ENCODE data around the gene UAP1L1. TPM values are rescaled to one million over a fixed set of nuclear protein-coding genes. Genes with fewer than 3 reads are reported as not detected.

Gene UAP1L1
- total RNA-seq, 6 donors from 2014 or later = 10.5 to 69.1 (median 34.0) TPM

DNA sequence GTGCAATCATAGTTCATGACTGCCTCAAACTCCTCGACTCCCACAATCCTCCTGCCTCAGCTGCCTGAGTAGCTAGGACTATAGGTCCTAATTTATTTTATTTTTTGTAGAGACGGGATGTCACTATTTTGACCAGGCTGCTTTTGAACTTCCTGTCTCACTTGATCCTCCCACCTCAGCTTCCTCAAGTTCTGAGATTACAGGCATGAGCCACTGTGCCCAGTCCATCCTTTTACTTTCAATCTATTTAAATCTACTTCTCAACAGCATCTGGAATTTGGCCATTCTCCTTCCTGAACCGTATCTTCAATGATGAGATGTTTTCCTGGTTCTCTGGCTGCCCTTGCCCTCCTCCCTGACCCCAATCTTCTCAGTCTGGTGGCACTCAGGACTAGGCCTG is 49.5 kb downstream of the UAP1L1 start:
- no peak for DNase-seq
- Histone ChIP-seq H3K27me3 (peaks cover 0 to 3% (median 0%) of the 10 kb centered on the region in 4 donors), H3K9me3 (peaks cover 0 to 8% (median 2%) of the 10 kb centered on the region in 4 donors), H3K27ac (peak overlapping the region; percentile 70 to 85 (median 84)), H3K4me3 (peak overlapping the region in 3 of 4 donors; percentile 30 to 94 (median 83)), H3K36me3 (no peaks in the 10 kb centered on the region), H3K4me1 (peaks cover 20 to 45% (median 32%) of the 10 kb centered on the region in 4 donors)
- no peak for ATAC-seq (ENCODE audit: low FRiP score in 2 of 2)
- TF ChIP-seq EP300 (IDR thresholded peaks at IDR 0.05) (no peak), POLR2AphosphoS5 (IDR thresholded peaks at IDR 0.05) (no peak), POLR2A (IDR thresholded peaks at IDR 0.05) (no peak)
- TF ChIP-seq, protein P1, sequence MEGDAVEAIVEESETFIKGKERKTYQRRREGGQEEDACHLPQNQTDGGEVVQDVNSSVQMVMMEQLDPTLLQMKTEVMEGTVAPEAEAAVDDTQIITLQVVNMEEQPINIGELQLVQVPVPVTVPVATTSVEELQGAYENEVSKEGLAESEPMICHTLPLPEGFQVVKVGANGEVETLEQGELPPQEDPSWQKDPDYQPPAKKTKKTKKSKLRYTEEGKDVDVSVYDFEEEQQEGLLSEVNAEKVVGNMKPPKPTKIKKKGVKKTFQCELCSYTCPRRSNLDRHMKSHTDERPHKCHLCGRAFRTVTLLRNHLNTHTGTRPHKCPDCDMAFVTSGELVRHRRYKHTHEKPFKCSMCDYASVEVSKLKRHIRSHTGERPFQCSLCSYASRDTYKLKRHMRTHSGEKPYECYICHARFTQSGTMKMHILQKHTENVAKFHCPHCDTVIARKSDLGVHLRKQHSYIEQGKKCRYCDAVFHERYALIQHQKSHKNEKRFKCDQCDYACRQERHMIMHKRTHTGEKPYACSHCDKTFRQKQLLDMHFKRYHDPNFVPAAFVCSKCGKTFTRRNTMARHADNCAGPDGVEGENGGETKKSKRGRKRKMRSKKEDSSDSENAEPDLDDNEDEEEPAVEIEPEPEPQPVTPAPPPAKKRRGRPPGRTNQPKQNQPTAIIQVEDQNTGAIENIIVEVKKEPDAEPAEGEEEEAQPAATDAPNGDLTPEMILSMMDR (IDR thresholded peaks at IDR 0.05) = no peak
- WGBS, 2 donors = 21 to 30% methylated on average over 3 of the region's 3 CpGs

DNA sequence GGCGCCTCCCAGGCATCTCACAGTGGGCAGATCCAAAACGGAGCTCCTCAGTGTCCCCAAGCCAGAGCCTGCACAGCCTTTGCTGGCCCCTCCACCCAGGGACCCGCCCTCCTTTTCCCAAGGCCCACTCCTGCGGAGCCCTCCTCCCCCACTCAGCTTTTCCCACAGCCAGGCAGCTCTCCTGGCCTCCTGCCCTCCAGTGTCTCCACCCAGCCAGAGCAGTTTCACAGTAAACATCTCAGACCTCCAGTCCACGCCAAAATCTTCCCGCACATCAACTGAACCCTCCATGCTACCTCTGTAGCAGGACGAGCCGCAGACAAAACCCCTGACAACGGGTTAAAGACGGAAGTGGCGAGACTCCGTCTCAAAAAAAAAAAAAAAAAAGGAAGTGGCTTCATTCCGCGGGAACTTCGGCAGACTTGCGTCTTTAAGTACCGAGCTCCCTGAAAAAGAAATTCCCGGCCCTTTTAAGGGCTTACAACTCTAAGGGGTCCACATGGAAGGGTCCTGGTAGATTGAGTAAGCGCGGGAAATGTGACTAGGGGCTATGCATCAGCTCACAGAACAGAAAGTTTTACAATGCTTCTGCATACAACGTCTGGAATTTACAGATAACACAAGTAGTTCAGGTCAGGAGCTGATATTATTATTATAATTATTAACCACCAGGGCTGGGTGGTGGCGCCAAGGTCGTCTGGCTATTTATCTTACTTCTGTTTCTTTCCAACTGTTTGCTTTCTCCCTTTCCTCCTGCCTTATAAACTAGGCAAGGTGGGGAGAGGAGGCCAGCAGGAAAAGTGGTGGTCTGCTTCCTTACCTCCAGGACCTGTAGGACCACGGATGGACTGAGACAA is 50.2 kb downstream of the UAP1L1 start:
- WGBS, 2 donors = 9 to 13% methylated on average over 24 of the region's 24 CpGs
- DNase-seq (peak; percentile 33 to 39), ATAC-seq (ENCODE audit: low FRiP score in 2 of 2) (peak in 1 of 2 donors; percentile 37)
- peaks cover 20 to 44% (median 32%) of the 10 kb centered on the region in 4 donors for H3K4me1 ChIP-seq
- peak overlapping the region; percentile 72 to 85 (median 84) for H3K27ac ChIP-seq
- TF ChIP-seq, protein P1 (IDR thresholded peaks at IDR 0.05) = peak in 1 of 6 experiments; percentile 5
- TF ChIP-seq EP300 (IDR thresholded peaks at IDR 0.05) = no peak
- TF ChIP-seq POLR2A (IDR thresholded peaks at IDR 0.05) = no peak
- peak in 1 of 2 donors; percentile 12 for TF ChIP-seq POLR2AphosphoS5 (IDR thresholded peaks at IDR 0.05)
- peak overlapping the region in 3 of 4 donors; percentile 30 to 94 (median 83) for H3K4me3 ChIP-seq
- peaks cover 0 to 8% (median 2%) of the 10 kb centered on the region in 4 donors for H3K9me3 ChIP-seq
- peaks cover 0 to 3% (median 0%) of the 10 kb centered on the region in 4 donors for H3K27me3 ChIP-seq
- H3K36me3 ChIP-seq = no peaks in the 10 kb centered on the region

DNA sequence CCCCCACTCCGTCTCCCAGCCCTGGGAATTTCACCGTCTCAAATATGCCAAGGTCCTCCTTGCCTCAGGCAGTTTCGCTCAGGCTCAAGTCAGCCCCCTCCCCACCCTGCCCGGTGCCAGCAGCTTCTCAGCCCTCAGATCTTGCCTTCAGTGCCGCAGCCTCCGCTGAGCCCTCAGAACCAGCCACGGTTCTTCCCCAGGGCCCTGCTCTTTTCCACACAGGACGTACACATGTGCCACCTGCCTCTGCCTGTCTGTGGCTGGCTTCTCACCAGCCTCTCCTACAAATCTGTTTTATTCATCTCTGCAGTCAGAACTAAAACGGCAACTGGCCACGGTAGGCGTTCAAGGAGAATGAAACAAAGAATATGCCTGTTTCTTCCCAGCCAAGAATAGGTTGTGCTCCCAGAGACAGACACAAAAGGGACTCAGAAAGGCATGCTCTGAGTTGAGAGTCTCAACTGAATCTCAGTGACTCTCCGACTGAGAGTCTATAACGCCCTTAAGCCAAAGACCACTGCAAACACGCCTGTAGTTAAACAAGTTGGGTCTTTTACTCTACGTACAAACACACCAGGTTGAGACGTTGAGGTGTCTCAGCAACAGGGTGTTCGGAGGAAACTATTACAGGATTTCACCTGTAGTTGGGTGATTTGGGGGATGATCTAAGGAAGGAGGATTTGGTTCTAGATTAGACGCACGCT is 51.0 kb downstream of the UAP1L1 start:
- no peak for TF ChIP-seq EP300 (IDR thresholded peaks at IDR 0.05)
- TF ChIP-seq POLR2AphosphoS5 (IDR thresholded peaks at IDR 0.05) = no peak
- TF ChIP-seq, protein P1 (IDR thresholded peaks at IDR 0.05) = no peak
- no peak for TF ChIP-seq POLR2A (IDR thresholded peaks at IDR 0.05)
- ATAC-seq (ENCODE audit: low FRiP score in 2 of 2) = no peak
- Histone ChIP-seq H3K9me3 (peaks cover 0 to 8% (median 2%) of the 10 kb centered on the region in 4 donors), H3K27me3 (peaks cover 0 to 3% (median 0%) of the 10 kb centered on the region in 4 donors), H3K4me1 (peaks cover 20 to 44% (median 32%) of the 10 kb centered on the region in 4 donors), H3K4me3 (peak overlapping the region in 3 of 4 donors; percentile 67 to 94 (median 83)), H3K27ac (peak overlapping the region; percentile 72 to 85 (median 84)), H3K36me3 (no peaks in the 10 kb centered on the region)
- 55 to 67% methylated on average over 19 of the region's 19 CpGs for WGBS, 2 donors
- peak in 1 of 2 donors; percentile 32 for DNase-seq

- Histone ChIP-seq H3K27ac (peak overlapping the region; percentile 72 to 85 (median 84)), H3K36me3 (no peaks in the 10 kb centered on the region), H3K9me3 (peaks cover 0 to 8% (median 2%) of the 10 kb centered on the region in 4 donors), H3K27me3 (peaks cover 0 to 3% (median 0%) of the 10 kb centered on the region in 4 donors), H3K4me1 (peaks cover 20 to 44% (median 32%) of the 10 kb centered on the region in 4 donors), H3K4me3 (peak overlapping the region; percentile 29 to 94 (median 75))
- DNase-seq (peak in 1 of 2 donors; percentile 35), ATAC-seq (ENCODE audit: low FRiP score in 2 of 2) (peak in 1 of 2 donors; percentile 18)
- TF ChIP-seq POLR2AphosphoS5 (IDR thresholded peaks at IDR 0.05) (no peak), POLR2A (IDR thresholded peaks at IDR 0.05) (no peak), EP300 (IDR thresholded peaks at IDR 0.05) (no peak)
- TF ChIP-seq, protein P1 (IDR thresholded peaks at IDR 0.05) = no peak
- 43 to 47% methylated on average over 19 to 21 of the region's 37 CpGs for WGBS, 2 donors
These were observed 51.6 kb downstream of the UAP1L1 start for GRCh38 chr9:137128862-137129455.

All from upper lobe of left lung (tissue), 6 donors.